Heart left ventricle (tissue), 13 donors: ENCODE measurements around the gene RILP.

Source experiments
- POLR2A ChIP-seq, 2 donors: fragments of 450-650 bp; IDR thresholded peaks; one replicate each; pipeline ENCODE4 v1.6.1; 2017; ENCODE audit warnings: antibody characterized with exemption in 2 of 2, mild to moderate bottlenecking in 2 of 2, moderate library complexity in 2 of 2
- TF ChIP-seq, protein P1 (sequence below), 12 donors: fragments of 200-600 bp; sonication (generic) in 4 of 12; IDR thresholded peaks; one replicate each; pipeline versions ENCODE4 v1.5.0 to v1.8.0; 2018 to 2022; ENCODE audit warnings: antibody characterized with exemption in 12 of 12, mild to moderate bottlenecking in 5 of 12
- donor health status: ischemic (EF 13 %, LVEDD 7.1; RV severe dilation, severe dysfunction).
- donor health status: DM: no; HTN: yes; CAD: no.
- donor health status: DM: no; HTN: no; CAD: no.
- donor health status: ischemic (EF 25% LVEDD 6.9; RV normal size, moderate dysfunction).
- donor health status: ischemic (EF 25% LVEDD 5.7; RV mildly dilated, moderate dysfunction).
- donor health status: ischemic (EF 35%, LVEDD 5.7; RV mildly dilated, moderate dysfunction).
- donor health status: nonischemic (EF 11% LVEDD 7.7; RV severe dilation, severe dysfunction).
- donor health status: DM: yes; HTN: yes; CAD: no.
- donor health status: PGD.
- donor health status: ischemic (EF 29% LVEDD 5.4; RV normal size, mild dysfunction).
- donor health status: nonischemic (EF 23%, LVEDD 6.1; RV moderate dilation, normal function).

DNA sequence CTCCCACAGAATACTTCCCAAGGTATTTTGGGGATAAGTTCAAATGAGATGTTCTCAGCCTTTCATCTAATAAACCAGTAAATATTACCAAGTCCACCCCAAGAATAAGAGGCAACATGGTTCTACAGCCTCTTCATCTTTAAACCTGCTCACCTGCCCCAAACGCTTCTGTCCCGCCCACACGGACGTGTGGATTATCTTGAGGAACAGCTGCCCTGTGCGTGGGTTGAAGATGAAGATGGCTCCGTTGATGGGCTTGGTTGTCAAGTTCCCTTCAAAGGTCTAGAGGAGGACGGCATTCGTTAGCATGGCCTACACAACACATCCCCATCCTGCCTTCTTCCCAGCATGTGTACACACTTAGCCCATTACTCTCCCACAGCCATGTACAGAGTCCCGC, 8.4 kb upstream of the RILP start:
- TF ChIP-seq POLR2A (IDR thresholded peaks at IDR 0.05): no peak
- TF ChIP-seq, protein P1, sequence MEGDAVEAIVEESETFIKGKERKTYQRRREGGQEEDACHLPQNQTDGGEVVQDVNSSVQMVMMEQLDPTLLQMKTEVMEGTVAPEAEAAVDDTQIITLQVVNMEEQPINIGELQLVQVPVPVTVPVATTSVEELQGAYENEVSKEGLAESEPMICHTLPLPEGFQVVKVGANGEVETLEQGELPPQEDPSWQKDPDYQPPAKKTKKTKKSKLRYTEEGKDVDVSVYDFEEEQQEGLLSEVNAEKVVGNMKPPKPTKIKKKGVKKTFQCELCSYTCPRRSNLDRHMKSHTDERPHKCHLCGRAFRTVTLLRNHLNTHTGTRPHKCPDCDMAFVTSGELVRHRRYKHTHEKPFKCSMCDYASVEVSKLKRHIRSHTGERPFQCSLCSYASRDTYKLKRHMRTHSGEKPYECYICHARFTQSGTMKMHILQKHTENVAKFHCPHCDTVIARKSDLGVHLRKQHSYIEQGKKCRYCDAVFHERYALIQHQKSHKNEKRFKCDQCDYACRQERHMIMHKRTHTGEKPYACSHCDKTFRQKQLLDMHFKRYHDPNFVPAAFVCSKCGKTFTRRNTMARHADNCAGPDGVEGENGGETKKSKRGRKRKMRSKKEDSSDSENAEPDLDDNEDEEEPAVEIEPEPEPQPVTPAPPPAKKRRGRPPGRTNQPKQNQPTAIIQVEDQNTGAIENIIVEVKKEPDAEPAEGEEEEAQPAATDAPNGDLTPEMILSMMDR (IDR thresholded peaks at IDR 0.05): no peak
